Skeletal muscle tissue (tissue), 4 donors: ENCODE measurements around the gene PTK7. TPM values are rescaled to one million over a fixed set of nuclear protein-coding genes. Genes with fewer than 3 reads are reported as not detected.
"Not testable (repeated sequence)": the region's sequence is repeated elsewhere in the genome, so short reads cannot be mapped to it uniquely, and the experiment has no call there.

Source experiments
- H3K27ac ChIP-seq: one replicate; pipeline ENCODE4 v1.7.0; 2013; ENCODE audit warnings: mild to moderate bottlenecking, low read depth, low read length, inconsistent platforms
- H3K27me3 ChIP-seq, 3 donors: one replicate each; pipeline ENCODE4 v1.7.0; 2013; ENCODE audit warnings: low read length in 3 of 3; ENCODE audit not compliant: control insufficient read depth in 3 of 3, insufficient read depth in 3 of 3
- H3K36me3 ChIP-seq, 3 donors: one replicate each; pipeline ENCODE4 v1.7.0; 2013; ENCODE audit warnings: low read length in 3 of 3; ENCODE audit not compliant: control insufficient read depth in 3 of 3, insufficient read depth in 3 of 3
- H3K4me1 ChIP-seq, 3 donors: one replicate each; pipeline ENCODE4 v1.7.0; 2013; ENCODE audit warnings: low read length in 3 of 3, mild to moderate bottlenecking in 3 of 3; ENCODE audit not compliant: control insufficient read depth in 3 of 3, insufficient read depth in 3 of 3
- H3K4me3 ChIP-seq, 3 donors: one replicate each; pipeline ENCODE4 v1.7.0; 2013; ENCODE audit warnings: low read length in 3 of 3
- H3K9ac ChIP-seq, 3 donors: one replicate each; pipeline ENCODE4 v1.7.0; 2013; ENCODE audit warnings: low read length in 3 of 3, mild to moderate bottlenecking in 3 of 3, moderate library complexity in 2 of 3, low read depth in 1 of 3
- H3K9me3 ChIP-seq, 3 donors: one replicate each; pipeline ENCODE4 v1.7.0; 2013; ENCODE audit warnings: low read length in 3 of 3; ENCODE audit not compliant: control insufficient read depth in 3 of 3
- total RNA-seq: library from RNA; depleted of rRNA; stranded (reverse); fragments of >200 nt; gene quantifications from one replicate; pipeline ENCODE4 v1.2.3, GENCODE V29; 2014
- donor health status: Osteomylitis.

Gene PTK7
- total RNA-seq, 1 donor from 2014 or later = 50.1 TPM

DNA sequence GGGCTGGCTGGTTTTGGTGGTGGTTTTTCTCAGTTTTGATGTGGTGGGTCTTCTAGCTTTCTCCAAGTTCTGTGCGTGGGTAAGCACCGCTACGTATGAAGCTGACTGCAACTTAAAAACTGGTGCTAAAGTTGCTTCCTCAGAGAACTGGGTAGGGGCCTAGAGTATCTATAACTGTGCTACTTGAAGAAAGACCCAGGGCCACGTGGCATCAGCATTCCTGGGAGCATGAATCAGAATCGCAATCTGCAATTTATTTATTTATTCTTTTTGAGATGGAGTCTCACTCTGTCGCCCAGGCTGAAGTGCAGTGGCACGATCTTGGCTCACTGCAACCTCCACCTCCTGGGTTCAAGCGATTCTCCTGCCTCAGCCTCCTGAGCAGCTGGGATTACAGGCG is 5.8 kb downstream of the PTK7 start:
- not testable (repeated sequence) for H3K4me1 ChIP-seq

DNA sequence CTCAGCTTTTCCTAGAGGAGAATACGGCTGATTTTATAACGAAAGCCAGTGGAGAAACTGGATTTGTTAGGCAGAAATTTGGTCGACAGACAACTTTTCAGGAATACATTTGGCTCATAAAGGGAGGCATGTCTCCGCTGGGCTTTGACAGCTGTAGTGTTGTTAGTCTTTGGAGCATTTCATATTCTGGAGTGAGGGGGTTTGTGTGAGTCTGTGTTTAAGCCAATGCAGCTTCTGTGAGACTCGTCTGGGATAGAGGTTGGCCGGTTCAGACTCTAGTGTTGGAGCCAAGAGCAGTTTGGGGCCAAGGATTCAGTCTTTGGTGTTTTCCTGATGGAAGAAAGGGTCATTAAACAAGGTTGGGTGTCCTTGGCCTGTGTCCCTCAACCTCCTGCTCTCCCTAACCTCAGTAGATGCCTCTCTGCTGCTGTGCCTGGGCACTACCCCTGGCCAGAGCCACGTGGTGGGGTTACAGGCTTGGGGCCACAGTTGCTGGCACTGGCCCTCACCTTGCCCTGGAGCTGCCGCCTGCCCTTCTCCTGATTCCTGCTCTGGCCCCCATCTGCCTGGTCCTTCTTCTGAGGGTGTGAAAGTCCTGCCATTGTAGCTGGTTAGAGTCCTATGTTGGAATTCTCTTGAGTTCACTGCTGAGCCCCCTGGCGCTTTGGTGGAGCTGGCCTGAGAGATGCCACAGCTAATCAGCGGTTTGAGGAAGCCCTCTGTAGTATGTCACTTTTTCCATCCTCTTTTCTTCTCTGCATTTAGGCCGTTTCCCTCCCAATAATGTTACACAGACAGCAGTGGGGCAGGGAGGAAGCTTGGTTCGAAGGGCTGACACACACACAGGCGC is 6.9 kb downstream of the PTK7 start:
- no peaks in the 10 kb centered on the region for H3K4me1 ChIP-seq
- no peaks in the 10 kb centered on the region for H3K36me3 ChIP-seq
- no peaks in the 10 kb centered on the region for H3K9me3 ChIP-seq
- no peak overlapping the region for H3K4me3 ChIP-seq
- peaks cover 0 to 1% (median under 1%) of the 10 kb centered on the region in 3 donors for H3K27me3 ChIP-seq
- no peak overlapping the region for H3K27ac ChIP-seq
- no peak overlapping the region for H3K9ac ChIP-seq

More for the DNA sequence above, 5.8 kb downstream of the PTK7 start:
- not testable (repeated sequence) for H3K9ac ChIP-seq, H3K9me3 ChIP-seq, H3K27ac ChIP-seq, H3K36me3 ChIP-seq, H3K4me3 ChIP-seq
- peaks cover 0 to 12% (median 11%) of the 10 kb centered on the region in 3 donors for H3K27me3 ChIP-seq

DNA sequence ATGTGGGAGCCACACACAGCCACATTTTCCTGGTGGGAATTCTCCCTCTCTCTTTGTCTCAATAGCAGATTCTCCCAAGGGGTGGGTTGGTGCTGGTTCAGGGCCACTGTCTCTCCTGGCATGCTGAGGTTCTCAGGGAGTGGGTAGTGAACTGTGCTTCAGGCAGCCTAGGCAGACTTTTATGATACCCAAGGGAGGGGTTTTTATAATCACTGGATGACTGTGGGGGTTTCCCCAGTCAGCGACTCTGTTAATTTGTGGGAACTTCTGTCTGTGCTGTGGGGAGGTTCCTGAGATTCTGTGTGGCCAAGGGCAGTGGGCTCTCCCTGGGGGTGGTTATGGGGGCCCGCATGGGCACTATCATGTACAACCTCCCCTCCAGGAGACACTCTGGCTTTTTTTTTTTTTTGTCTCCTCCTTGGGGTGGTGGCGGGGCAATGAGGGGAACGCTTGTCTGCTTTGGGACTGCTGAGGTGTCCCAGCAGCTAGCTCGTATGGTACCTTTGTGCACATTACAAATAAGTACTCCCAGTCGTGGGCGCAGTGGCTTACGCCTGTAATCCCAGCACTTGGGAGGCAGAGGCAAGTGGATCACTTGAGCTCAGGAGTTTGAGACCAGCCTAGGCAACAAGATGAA is 10.0 kb downstream of the PTK7 start:
- Histone ChIP-seq H3K4me3 (no peak overlapping the region), H3K27me3 (no peaks in the 10 kb centered on the region), H3K9me3 (no peaks in the 10 kb centered on the region), H3K27ac (no peak overlapping the region), H3K4me1 (no peaks in the 10 kb centered on the region), H3K9ac (no peak overlapping the region), H3K36me3 (no peaks in the 10 kb centered on the region)

DNA sequence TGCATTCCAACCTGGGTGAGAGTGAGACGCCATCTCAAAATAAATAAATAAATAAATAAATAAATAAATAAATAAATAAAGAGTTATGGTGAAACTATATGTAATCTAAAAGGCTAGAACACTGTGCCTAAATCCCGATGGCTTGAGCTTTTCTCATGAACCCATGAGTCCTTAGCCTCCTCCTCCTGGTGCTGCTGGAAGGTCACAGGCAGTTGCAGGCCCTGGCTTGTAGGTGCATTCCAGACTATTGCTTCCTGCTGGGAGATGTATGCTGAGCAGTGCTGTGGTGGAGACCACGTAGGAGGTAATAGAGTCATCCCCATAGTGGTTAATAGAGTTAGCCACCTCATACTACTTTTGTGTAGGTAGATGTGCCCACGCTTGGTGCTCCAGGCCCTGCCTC is 12.5 kb downstream of the PTK7 start:
- H3K9ac ChIP-seq = no peak overlapping the region

DNA sequence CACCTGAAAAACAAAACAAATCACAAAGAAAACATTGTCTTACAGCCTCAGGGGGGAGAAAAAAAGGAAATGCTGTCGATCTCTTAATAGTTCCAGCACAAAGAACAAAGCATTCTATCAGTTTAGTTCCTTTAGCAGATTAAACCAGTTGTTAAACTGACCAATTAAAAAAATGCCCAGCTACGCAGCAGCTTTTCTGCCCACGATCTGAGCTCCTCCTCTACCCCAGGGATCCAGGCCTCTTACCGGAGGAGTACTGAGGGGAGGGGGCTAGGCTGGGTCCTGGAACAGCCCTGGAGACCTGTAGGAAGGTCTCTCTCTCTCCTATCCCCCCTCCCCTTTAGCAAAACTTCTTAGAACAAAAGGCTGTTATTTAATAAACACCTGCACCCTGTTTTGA is 13.4 kb downstream of the PTK7 start:
- Histone ChIP-seq H3K9ac (no peak overlapping the region), H3K36me3 (no peaks in the 10 kb centered on the region), H3K4me3 (no peak overlapping the region), H3K27me3 (no peaks in the 10 kb centered on the region), H3K27ac (no peak overlapping the region), H3K9me3 (no peaks in the 10 kb centered on the region), H3K4me1 (peaks cover 6 to 8% (median 7%) of the 10 kb centered on the region in 3 donors)

More for the DNA sequence above, 12.5 kb downstream of the PTK7 start:
- Histone ChIP-seq H3K36me3 (no peaks in the 10 kb centered on the region), H3K9me3 (no peaks in the 10 kb centered on the region), H3K4me1 (peaks cover 4 to 5% (median 4%) of the 10 kb centered on the region in 3 donors), H3K27ac (no peak overlapping the region), H3K27me3 (no peaks in the 10 kb centered on the region), H3K4me3 (no peak overlapping the region)

DNA sequence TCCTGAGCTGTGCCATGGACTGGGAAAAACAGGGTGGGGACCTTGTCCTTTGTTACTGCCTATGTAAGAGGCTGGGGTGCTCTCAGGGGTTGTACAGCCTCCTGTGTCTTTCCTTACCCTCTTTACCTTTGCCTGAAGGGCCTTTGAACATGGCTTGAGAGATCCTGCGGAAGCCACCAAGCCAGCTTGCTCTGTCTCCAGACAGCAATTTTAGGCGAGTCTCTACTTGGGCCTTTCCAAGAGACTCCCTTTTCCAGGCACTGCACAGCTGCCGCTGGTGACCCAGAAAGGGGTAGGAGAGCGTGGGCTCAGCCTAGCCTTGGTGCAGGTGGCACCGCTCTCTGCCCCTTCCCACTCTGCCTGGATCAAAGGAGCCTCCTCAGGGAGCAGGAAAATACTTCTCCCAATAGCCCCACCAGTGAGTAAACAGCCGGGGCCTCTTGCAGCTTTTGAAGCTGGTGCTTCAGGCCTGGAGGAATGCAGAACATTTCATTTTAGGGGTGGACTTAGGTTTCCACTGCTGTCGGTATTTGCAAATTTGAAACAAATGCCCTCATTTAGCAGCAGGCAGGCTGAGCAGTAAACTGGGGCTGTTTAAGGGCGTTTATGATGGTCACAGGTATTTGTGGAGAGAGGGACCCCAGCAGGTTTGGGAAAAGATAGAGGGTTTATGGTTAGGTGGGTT is 13.9 kb downstream of the PTK7 start:
- Histone ChIP-seq H3K36me3 (no peaks in the 10 kb centered on the region), H3K27ac (no peak overlapping the region), H3K9ac (no peak overlapping the region), H3K27me3 (no peaks in the 10 kb centered on the region), H3K4me3 (no peak overlapping the region), H3K4me1 (peaks cover 6 to 8% (median 7%) of the 10 kb centered on the region in 3 donors), H3K9me3 (no peaks in the 10 kb centered on the region)

DNA sequence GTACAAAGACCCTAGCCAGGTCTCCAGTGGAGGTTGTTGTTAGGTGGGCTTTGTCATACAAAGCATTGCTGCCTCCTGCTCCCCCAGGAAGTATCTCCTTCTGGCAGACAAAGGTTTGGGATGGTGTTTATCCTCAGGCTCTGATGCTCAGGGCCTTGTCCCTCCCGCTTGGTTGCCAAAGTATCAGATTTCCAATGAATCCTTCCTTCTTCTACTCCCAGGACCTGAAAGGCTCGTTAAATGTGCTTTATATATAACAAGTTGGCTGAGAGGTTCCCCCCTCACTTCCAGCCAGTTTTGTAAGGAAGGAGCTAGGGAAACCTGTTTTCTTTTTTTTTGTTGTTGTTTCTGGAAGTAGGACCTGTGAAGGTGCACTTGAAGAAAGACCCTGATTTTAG is 14.4 kb downstream of the PTK7 start:
- Histone ChIP-seq H3K36me3 (no peaks in the 10 kb centered on the region), H3K4me1 (peaks cover 6 to 8% (median 7%) of the 10 kb centered on the region in 3 donors), H3K27me3 (no peaks in the 10 kb centered on the region), H3K9me3 (no peaks in the 10 kb centered on the region), H3K9ac (no peak overlapping the region), H3K27ac (no peak overlapping the region), H3K4me3 (no peak overlapping the region)

DNA sequence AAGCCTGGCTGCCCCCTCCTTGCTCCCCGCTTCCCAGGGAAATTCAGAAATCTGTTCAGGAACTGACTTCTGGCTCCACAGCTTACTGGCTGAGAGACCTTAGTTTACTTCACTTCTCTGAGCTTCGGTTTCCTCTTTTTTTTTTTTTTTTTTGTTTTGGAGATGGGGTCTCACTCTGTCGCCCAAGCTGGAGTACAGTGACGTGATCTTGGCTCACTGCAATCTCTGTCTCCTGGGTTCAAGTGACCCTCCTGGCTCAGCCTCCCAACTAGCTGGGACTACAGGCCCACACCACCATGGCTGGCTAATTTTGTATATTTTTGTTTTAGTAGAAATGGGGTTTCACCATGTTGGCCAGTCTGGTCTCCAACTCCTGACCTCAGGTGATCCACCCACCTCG is 14.9 kb downstream of the PTK7 start:
- Histone ChIP-seq H3K9me3 (no peaks in the 10 kb centered on the region), H3K36me3 (no peaks in the 10 kb centered on the region), H3K4me3 (no peak overlapping the region), H3K9ac (no peak overlapping the region), H3K27ac (no peak overlapping the region), H3K27me3 (no peaks in the 10 kb centered on the region), H3K4me1 (peaks cover 6 to 8% (median 7%) of the 10 kb centered on the region in 3 donors)

GRCh38 chr6:43091436-43091991 is 15.4 kb downstream of the PTK7 start:
- H3K4me3 ChIP-seq = no peak overlapping the region
- H3K27ac ChIP-seq = no peak overlapping the region
- H3K27me3 ChIP-seq = no peaks in the 10 kb centered on the region
- H3K36me3 ChIP-seq = no peaks in the 10 kb centered on the region
- H3K9ac ChIP-seq = no peak overlapping the region
- H3K9me3 ChIP-seq = no peaks in the 10 kb centered on the region
- peaks cover 6 to 8% (median 7%) of the 10 kb centered on the region in 3 donors for H3K4me1 ChIP-seq
